Activated naive CD8-positive, alpha-beta T cell (primary cell): Measurements from ENCODE around the gene KIF1B.
A peak's percentile ranks its signal among the peaks of the same experiment; 100 is the strongest.

Experiments used
- H3K27ac Mint-ChIP-seq: one replicate; pipeline ENCODE4 v1.8.0; 2021; ENCODE audit warnings: mixed read lengths
- H3K27me3 Mint-ChIP-seq: one replicate; pipeline ENCODE4 v1.8.0; 2021; ENCODE audit warnings: mixed read lengths
- H3K36me3 Mint-ChIP-seq: one replicate; pipeline ENCODE4 v1.8.0; 2021; ENCODE audit warnings: mixed read lengths
- H3K4me1 Mint-ChIP-seq: one replicate; pipeline ENCODE4 v1.8.0; 2021; ENCODE audit warnings: low read depth, mixed read lengths
- H3K4me3 Mint-ChIP-seq: one replicate; pipeline ENCODE4 v1.8.0; 2021; ENCODE audit warnings: mild to moderate bottlenecking, mixed read lengths
- H3K9me3 Mint-ChIP-seq: one replicate; pipeline ENCODE4 v1.8.0; 2021; ENCODE audit warnings: low read depth, mixed read lengths

Gene KIF1B

GRCh38 chr1:10306435-10306834, 96.1 kb downstream of the KIF1B start:
- Mint-ChIP-seq H3K9me3 (no peaks in the 10 kb centered on the region), H3K27ac (no peak overlapping the region), H3K36me3 (peaks cover 27% of the 10 kb centered on the region), H3K4me3 (no peak overlapping the region), H3K27me3 (no peaks in the 10 kb centered on the region), H3K4me1 (peaks cover 11% of the 10 kb centered on the region)

GRCh38 chr1:10308001-10308400, 97.6 kb downstream of the KIF1B start:
- H3K4me3 Mint-ChIP-seq: no peak overlapping the region
- no peak overlapping the region for H3K27ac Mint-ChIP-seq
- no peaks in the 10 kb centered on the region for H3K9me3 Mint-ChIP-seq
- H3K36me3 Mint-ChIP-seq: peaks cover 24% of the 10 kb centered on the region
- H3K4me1 Mint-ChIP-seq: peaks cover 11% of the 10 kb centered on the region
- no peaks in the 10 kb centered on the region for H3K27me3 Mint-ChIP-seq

GRCh38 chr1:10309243-10310011, 99.1 kb downstream of the KIF1B start:
- no peak overlapping the region for H3K4me3 Mint-ChIP-seq
- peaks cover 16% of the 10 kb centered on the region for H3K36me3 Mint-ChIP-seq
- no peaks in the 10 kb centered on the region for H3K27me3 Mint-ChIP-seq
- no peak overlapping the region for H3K27ac Mint-ChIP-seq
- no peaks in the 10 kb centered on the region for H3K9me3 Mint-ChIP-seq
- H3K4me1 Mint-ChIP-seq: peaks cover 11% of the 10 kb centered on the region

GRCh38 chr1:10316752-10317151, 106.4 kb downstream of the KIF1B start:
- H3K4me3 Mint-ChIP-seq: no peak overlapping the region
- peaks cover 3% of the 10 kb centered on the region for H3K36me3 Mint-ChIP-seq
- H3K27ac Mint-ChIP-seq: no peak overlapping the region
- H3K4me1 Mint-ChIP-seq: no peaks in the 10 kb centered on the region
- H3K27me3 Mint-ChIP-seq: no peaks in the 10 kb centered on the region
- no peaks in the 10 kb centered on the region for H3K9me3 Mint-ChIP-seq

- H3K36me3 Mint-ChIP-seq: peaks cover 8% of the 10 kb centered on the region
- H3K4me1 Mint-ChIP-seq: peaks cover 6% of the 10 kb centered on the region
- H3K27ac Mint-ChIP-seq: no peak overlapping the region
- no peak overlapping the region for H3K4me3 Mint-ChIP-seq
- no peaks in the 10 kb centered on the region for H3K9me3 Mint-ChIP-seq
- no peaks in the 10 kb centered on the region for H3K27me3 Mint-ChIP-seq
These were observed 109.4 kb downstream of the KIF1B start for GRCh38 chr1:10319750-10320149.

GRCh38 chr1:10320336-10320735, 110.0 kb downstream of the KIF1B start:
- H3K27ac Mint-ChIP-seq: no peak overlapping the region
- no peaks in the 10 kb centered on the region for H3K9me3 Mint-ChIP-seq
- H3K4me1 Mint-ChIP-seq: peaks cover 6% of the 10 kb centered on the region
- H3K36me3 Mint-ChIP-seq: peaks cover 12% of the 10 kb centered on the region
- no peak overlapping the region for H3K4me3 Mint-ChIP-seq
- no peaks in the 10 kb centered on the region for H3K27me3 Mint-ChIP-seq

- Mint-ChIP-seq H3K36me3 (peaks cover 23% of the 10 kb centered on the region), H3K27me3 (no peaks in the 10 kb centered on the region), H3K4me3 (no peak overlapping the region)
These were observed 112.5 kb downstream of the KIF1B start for GRCh38 chr1:10322821-10323220.

GRCh38 chr1:10324627-10325026, 114.3 kb downstream of the KIF1B start:
- Mint-ChIP-seq H3K9me3 (no peaks in the 10 kb centered on the region), H3K27ac (peak overlapping the region; percentile 79), H3K4me1 (peaks cover 9% of the 10 kb centered on the region), H3K4me3 (peak overlapping the region; percentile 63), H3K36me3 (peaks cover 23% of the 10 kb centered on the region), H3K27me3 (no peaks in the 10 kb centered on the region)

More at GRCh38 chr1:10322821-10323220, 112.5 kb downstream of the KIF1B start:
- Mint-ChIP-seq H3K9me3 (no peaks in the 10 kb centered on the region), H3K27ac (no peak overlapping the region), H3K4me1 (peaks cover 9% of the 10 kb centered on the region)

GRCh38 chr1:10325521-10325920, 115.2 kb downstream of the KIF1B start:
- H3K27ac Mint-ChIP-seq: peak overlapping the region; percentile 79
- no peaks in the 10 kb centered on the region for H3K27me3 Mint-ChIP-seq
- peaks cover 9% of the 10 kb centered on the region for H3K4me1 Mint-ChIP-seq
- peaks cover 23% of the 10 kb centered on the region for H3K36me3 Mint-ChIP-seq
- peak overlapping the region; percentile 63 for H3K4me3 Mint-ChIP-seq
- H3K9me3 Mint-ChIP-seq: no peaks in the 10 kb centered on the region

- Mint-ChIP-seq H3K36me3 (peaks cover 23% of the 10 kb centered on the region), H3K4me3 (no peak overlapping the region), H3K4me1 (peaks cover 9% of the 10 kb centered on the region), H3K27me3 (no peaks in the 10 kb centered on the region), H3K27ac (no peak overlapping the region), H3K9me3 (no peaks in the 10 kb centered on the region)
These were observed 115.9 kb downstream of the KIF1B start for GRCh38 chr1:10326251-10326650.

- Mint-ChIP-seq H3K9me3 (no peaks in the 10 kb centered on the region), H3K4me1 (peaks cover 9% of the 10 kb centered on the region), H3K27ac (no peak overlapping the region), H3K4me3 (no peak overlapping the region), H3K36me3 (peaks cover 22% of the 10 kb centered on the region), H3K27me3 (no peaks in the 10 kb centered on the region)
These were observed 118.0 kb downstream of the KIF1B start for GRCh38 chr1:10328180-10328963.

GRCh38 chr1:10337436-10337835, 127.1 kb downstream of the KIF1B start:
- no peak overlapping the region for H3K27ac Mint-ChIP-seq
- no peaks in the 10 kb centered on the region for H3K9me3 Mint-ChIP-seq
- no peak overlapping the region for H3K4me3 Mint-ChIP-seq
- H3K27me3 Mint-ChIP-seq: no peaks in the 10 kb centered on the region
- H3K4me1 Mint-ChIP-seq: no peaks in the 10 kb centered on the region
- peaks cover 12% of the 10 kb centered on the region for H3K36me3 Mint-ChIP-seq

- no peak overlapping the region for H3K27ac Mint-ChIP-seq
- no peaks in the 10 kb centered on the region for H3K27me3 Mint-ChIP-seq
- H3K4me1 Mint-ChIP-seq: no peaks in the 10 kb centered on the region
- no peak overlapping the region for H3K4me3 Mint-ChIP-seq
- peaks cover 16% of the 10 kb centered on the region for H3K36me3 Mint-ChIP-seq
- H3K9me3 Mint-ChIP-seq: no peaks in the 10 kb centered on the region
These were observed 127.7 kb downstream of the KIF1B start for GRCh38 chr1:10338047-10338446.

- peaks cover 18% of the 10 kb centered on the region for H3K36me3 Mint-ChIP-seq
- no peaks in the 10 kb centered on the region for H3K4me1 Mint-ChIP-seq
- H3K27ac Mint-ChIP-seq: no peak overlapping the region
- H3K27me3 Mint-ChIP-seq: no peaks in the 10 kb centered on the region
- no peak overlapping the region for H3K4me3 Mint-ChIP-seq
- no peaks in the 10 kb centered on the region for H3K9me3 Mint-ChIP-seq
These were observed 128.2 kb downstream of the KIF1B start for GRCh38 chr1:10338611-10339010.

GRCh38 chr1:10339036-10339567, 128.7 kb downstream of the KIF1B start:
- H3K4me1 Mint-ChIP-seq: no peaks in the 10 kb centered on the region
- H3K9me3 Mint-ChIP-seq: no peaks in the 10 kb centered on the region
- H3K4me3 Mint-ChIP-seq: no peak overlapping the region
- no peaks in the 10 kb centered on the region for H3K27me3 Mint-ChIP-seq
- no peak overlapping the region for H3K27ac Mint-ChIP-seq
- H3K36me3 Mint-ChIP-seq: peaks cover 18% of the 10 kb centered on the region
